Measurements from ENCODE around the gene CDH11.

Gene CDH11

DNA sequence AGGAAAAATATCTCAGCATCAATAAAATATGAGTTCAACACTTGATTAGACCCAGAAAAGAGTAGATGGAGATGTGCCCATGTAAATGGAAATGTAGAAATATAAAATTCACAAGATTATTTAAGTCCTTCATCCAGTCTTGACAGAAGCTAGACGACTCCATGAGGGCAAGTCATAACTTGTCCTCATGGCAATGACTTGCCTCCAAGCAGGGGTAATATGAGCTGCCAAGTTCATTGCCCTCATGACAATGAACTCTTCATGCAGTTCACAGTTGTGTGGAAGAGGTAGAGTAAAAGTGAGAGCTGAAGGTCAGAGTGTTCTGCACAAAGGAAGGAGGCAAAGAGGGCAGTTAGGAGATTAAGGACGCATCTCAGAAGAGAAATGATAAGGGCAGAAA, 22.3 kb downstream of the CDH11 start:
- Histone ChIP-seq H3F3A (ENCODE audit: control insufficient read depth, insufficient read depth) (no peaks in the 10 kb centered on the region), H3K36me3 (ENCODE audit: control insufficient read depth, low read length) (no peaks in the 10 kb centered on the region), H3K27ac (ENCODE audit: low read depth, low read length) (no peak overlapping the region), H3K27me3 (ENCODE audit: control insufficient read depth, low read length) (no peaks in the 10 kb centered on the region), H3K9me2 (replicated peaks; ENCODE audit: control insufficient read depth, low read length) (no peaks in the 10 kb centered on the region), H3K4me1 (ENCODE audit: control insufficient read depth, low read length) (no peaks in the 10 kb centered on the region), H3K4me3 (ENCODE audit: low read length) (no peak overlapping the region), H3K79me2 (ENCODE audit: control insufficient read depth, low read length) (no peaks in the 10 kb centered on the region), H4K20me1 (ENCODE audit: control insufficient read depth, insufficient read depth, low read depth, low read length) (no peaks in the 10 kb centered on the region), H3K9me3 (ENCODE audit: control insufficient read depth, insufficient read depth, low read length) (no peaks in the 10 kb centered on the region), H3K4me2 (ENCODE audit: low read length) (no peak overlapping the region)
- TF ChIP-seq, protein P1, sequence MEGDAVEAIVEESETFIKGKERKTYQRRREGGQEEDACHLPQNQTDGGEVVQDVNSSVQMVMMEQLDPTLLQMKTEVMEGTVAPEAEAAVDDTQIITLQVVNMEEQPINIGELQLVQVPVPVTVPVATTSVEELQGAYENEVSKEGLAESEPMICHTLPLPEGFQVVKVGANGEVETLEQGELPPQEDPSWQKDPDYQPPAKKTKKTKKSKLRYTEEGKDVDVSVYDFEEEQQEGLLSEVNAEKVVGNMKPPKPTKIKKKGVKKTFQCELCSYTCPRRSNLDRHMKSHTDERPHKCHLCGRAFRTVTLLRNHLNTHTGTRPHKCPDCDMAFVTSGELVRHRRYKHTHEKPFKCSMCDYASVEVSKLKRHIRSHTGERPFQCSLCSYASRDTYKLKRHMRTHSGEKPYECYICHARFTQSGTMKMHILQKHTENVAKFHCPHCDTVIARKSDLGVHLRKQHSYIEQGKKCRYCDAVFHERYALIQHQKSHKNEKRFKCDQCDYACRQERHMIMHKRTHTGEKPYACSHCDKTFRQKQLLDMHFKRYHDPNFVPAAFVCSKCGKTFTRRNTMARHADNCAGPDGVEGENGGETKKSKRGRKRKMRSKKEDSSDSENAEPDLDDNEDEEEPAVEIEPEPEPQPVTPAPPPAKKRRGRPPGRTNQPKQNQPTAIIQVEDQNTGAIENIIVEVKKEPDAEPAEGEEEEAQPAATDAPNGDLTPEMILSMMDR (IDR thresholded peaks at IDR 0.05; ENCODE audit: low read depth, low read length, poor library complexity, severe bottlenecking): no peak
- no peak for TF ChIP-seq EZH2phosphoT487 (IDR thresholded peaks at IDR 0.05; ENCODE audit: borderline replicate concordance, low read length)

DNA sequence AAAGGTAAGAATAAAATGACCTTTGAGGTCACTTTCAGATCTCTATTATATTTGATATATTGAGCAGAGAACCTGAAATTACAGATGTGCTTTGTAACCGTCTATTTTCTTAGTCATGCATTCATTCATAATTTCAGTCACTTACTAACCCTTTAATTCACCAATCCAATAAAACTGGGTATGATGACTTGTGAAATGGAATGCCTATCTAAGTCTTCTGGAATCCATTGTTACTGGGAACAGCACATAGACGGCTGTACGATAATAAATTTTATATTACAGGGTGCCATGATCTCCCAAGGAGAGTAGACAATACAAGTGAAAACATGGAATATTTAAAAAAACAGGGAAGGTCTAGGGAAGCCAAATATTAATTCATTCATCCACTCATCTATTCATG, 22.9 kb downstream of the CDH11 start:
- no peak for TF ChIP-seq EZH2phosphoT487 (IDR thresholded peaks at IDR 0.05; ENCODE audit: borderline replicate concordance, low read length)
- TF ChIP-seq, protein P1 (IDR thresholded peaks at IDR 0.05; ENCODE audit: low read depth, low read length, poor library complexity, severe bottlenecking): no peak
- H3F3A ChIP-seq (ENCODE audit: control insufficient read depth, insufficient read depth): no peaks in the 10 kb centered on the region
- no peaks in the 10 kb centered on the region for H4K20me1 ChIP-seq (ENCODE audit: control insufficient read depth, insufficient read depth, low read depth, low read length)
- H3K79me2 ChIP-seq (ENCODE audit: control insufficient read depth, low read length): no peaks in the 10 kb centered on the region
- no peaks in the 10 kb centered on the region for H3K27me3 ChIP-seq (ENCODE audit: control insufficient read depth, low read length)
- H3K9me3 ChIP-seq (ENCODE audit: control insufficient read depth, insufficient read depth, low read length): no peaks in the 10 kb centered on the region
- no peak overlapping the region for H3K4me2 ChIP-seq (ENCODE audit: low read length)
- no peaks in the 10 kb centered on the region for H3K4me1 ChIP-seq (ENCODE audit: control insufficient read depth, low read length)
- no peaks in the 10 kb centered on the region for H3K36me3 ChIP-seq (ENCODE audit: control insufficient read depth, low read length)
- no peak overlapping the region for H3K4me3 ChIP-seq (ENCODE audit: low read length)
- H3K27ac ChIP-seq (ENCODE audit: low read depth, low read length): no peak overlapping the region
- no peaks in the 10 kb centered on the region for H3K9me2 ChIP-seq (replicated peaks; ENCODE audit: control insufficient read depth, low read length)

DNA sequence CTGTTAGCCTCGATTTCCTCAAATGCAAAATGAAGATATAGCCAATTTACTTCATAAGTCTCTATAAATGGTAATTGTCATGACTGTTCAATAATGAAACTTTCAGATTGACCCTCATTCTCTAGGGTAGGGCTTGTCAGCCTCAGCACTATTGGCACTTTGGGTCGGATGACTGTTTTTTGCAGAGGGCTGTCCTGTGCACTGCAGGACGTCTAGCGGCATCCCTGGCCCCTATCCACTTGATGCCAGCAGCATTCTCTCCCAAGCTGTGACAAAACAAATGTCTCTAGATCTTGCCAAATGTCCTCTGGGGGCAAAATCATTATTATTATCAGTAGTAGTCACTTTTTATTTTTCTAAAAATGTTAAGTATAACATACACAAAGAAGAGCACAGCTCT, 24.6 kb downstream of the CDH11 start:
- Histone ChIP-seq H3K79me2 (ENCODE audit: control insufficient read depth, low read length) (no peaks in the 10 kb centered on the region), H3K4me2 (ENCODE audit: low read length) (no peak overlapping the region), H4K20me1 (ENCODE audit: control insufficient read depth, insufficient read depth, low read depth, low read length) (no peaks in the 10 kb centered on the region), H3K27ac (ENCODE audit: low read depth, low read length) (no peak overlapping the region), H3K36me3 (ENCODE audit: control insufficient read depth, low read length) (no peaks in the 10 kb centered on the region), H3K9me2 (replicated peaks; ENCODE audit: control insufficient read depth, low read length) (no peaks in the 10 kb centered on the region), H3K27me3 (ENCODE audit: control insufficient read depth, low read length) (no peaks in the 10 kb centered on the region), H3K4me3 (ENCODE audit: low read length) (no peak overlapping the region), H3F3A (ENCODE audit: control insufficient read depth, insufficient read depth) (no peaks in the 10 kb centered on the region), H3K9me3 (ENCODE audit: control insufficient read depth, insufficient read depth, low read length) (no peaks in the 10 kb centered on the region), H3K4me1 (ENCODE audit: control insufficient read depth, low read length) (no peaks in the 10 kb centered on the region)
- TF ChIP-seq, protein P1 (IDR thresholded peaks at IDR 0.05; ENCODE audit: low read depth, low read length, poor library complexity, severe bottlenecking): no peak
- TF ChIP-seq EZH2phosphoT487 (IDR thresholded peaks at IDR 0.05; ENCODE audit: borderline replicate concordance, low read length): no peak

DNA sequence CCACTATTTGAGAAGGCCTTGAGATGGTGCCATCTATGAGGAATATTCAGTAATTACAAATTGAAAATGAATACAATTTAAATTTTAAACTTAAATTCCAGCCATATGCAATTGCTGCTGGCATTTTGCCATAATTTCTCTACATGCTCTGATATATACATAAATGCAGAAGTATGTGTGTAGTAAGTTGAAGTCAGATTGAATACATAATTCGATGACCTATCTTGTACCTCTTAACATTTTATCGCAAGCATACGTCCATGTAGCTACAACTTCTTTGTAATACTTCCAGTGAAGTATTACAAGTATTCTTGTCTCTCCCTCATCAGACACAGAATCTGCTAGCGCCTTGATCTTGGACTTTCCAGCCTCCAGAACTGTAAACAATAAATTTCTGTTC, 26.0 kb downstream of the CDH11 start:
- H3K36me3 ChIP-seq (ENCODE audit: control insufficient read depth, low read length): no peaks in the 10 kb centered on the region

More for the DNA sequence above, 26.0 kb downstream of the CDH11 start:
- Histone ChIP-seq H4K20me1 (ENCODE audit: control insufficient read depth, insufficient read depth, low read depth, low read length) (no peaks in the 10 kb centered on the region), H3K9me3 (ENCODE audit: control insufficient read depth, insufficient read depth, low read length) (no peaks in the 10 kb centered on the region), H3K79me2 (ENCODE audit: control insufficient read depth, low read length) (no peaks in the 10 kb centered on the region), H3K4me2 (ENCODE audit: low read length) (no peak overlapping the region), H3K27me3 (ENCODE audit: control insufficient read depth, low read length) (no peaks in the 10 kb centered on the region), H3K9me2 (replicated peaks; ENCODE audit: control insufficient read depth, low read length) (no peaks in the 10 kb centered on the region), H3F3A (ENCODE audit: control insufficient read depth, insufficient read depth) (no peaks in the 10 kb centered on the region), H3K4me1 (ENCODE audit: control insufficient read depth, low read length) (no peaks in the 10 kb centered on the region), H3K27ac (ENCODE audit: low read depth, low read length) (no peak overlapping the region), H3K4me3 (ENCODE audit: low read length) (no peak overlapping the region)
- TF ChIP-seq EZH2phosphoT487 (IDR thresholded peaks at IDR 0.05; ENCODE audit: borderline replicate concordance, low read length): no peak
- TF ChIP-seq, protein P1 (IDR thresholded peaks at IDR 0.05; ENCODE audit: low read depth, low read length, poor library complexity, severe bottlenecking): no peak

All from DOHH2 (cell line).